Measurements from ENCODE around the gene NEUROD4.

- TF ChIP-seq CTCF (IDR thresholded peaks at IDR 0.05) (no peak), POLR2A (IDR thresholded peaks at IDR 0.05) (no peak)
Measured at GRCh38 chr12:54991161-54991990, 28.4 kb upstream of the NEUROD4 start.

Measured in esophagus squamous epithelium (tissue), 4 donors.